Esophagus (tissue), 2 donors: ENCODE results near the gene TSSK6. TPM values are rescaled to one million over a fixed set of nuclear protein-coding genes. Genes with fewer than 3 reads are reported as not detected.
"Not testable (repeated sequence)": the region's sequence is repeated elsewhere in the genome, so short reads cannot be mapped to it uniquely, and the experiment has no call there.

Experiments
- H3K27ac ChIP-seq, 2 donors: one replicate each; pipeline ENCODE4 v1.5.1; 2013; ENCODE audit warnings: low read depth in 2 of 2, mild to moderate bottlenecking in 2 of 2, inconsistent platforms in 1 of 2, low read length in 1 of 2, moderate library complexity in 1 of 2
- H3K27me3 ChIP-seq, 2 donors: one replicate each; pipeline ENCODE4 v1.6.1; 2013; ENCODE audit warnings: low read length in 2 of 2, control low read depth in 1 of 2, mild to moderate bottlenecking in 1 of 2; ENCODE audit not compliant: insufficient read depth in 2 of 2, control insufficient read depth in 1 of 2
- H3K36me3 ChIP-seq, 2 donors: one replicate each; pipeline ENCODE4 v1.6.1; 2013; ENCODE audit warnings: low read length in 1 of 2; ENCODE audit not compliant: control insufficient read depth in 2 of 2, insufficient read depth in 2 of 2
- H3K4me1 ChIP-seq, 2 donors: one replicate each; pipeline ENCODE4 v1.6.1; 2013; ENCODE audit warnings: low read length in 1 of 2; ENCODE audit not compliant: control insufficient read depth in 2 of 2, insufficient read depth in 2 of 2
- H3K4me3 ChIP-seq, 2 donors: one replicate each; pipeline ENCODE4 v1.5.1; 2013; ENCODE audit warnings: low read length in 2 of 2, mild to moderate bottlenecking in 2 of 2, low read depth in 1 of 2, moderate library complexity in 1 of 2
- H3K9me3 ChIP-seq, 2 donors: one replicate each; pipeline ENCODE4 v1.6.1; 2013; ENCODE audit warnings: mild to moderate bottlenecking in 2 of 2, low read depth in 1 of 2, low read length in 1 of 2, moderate library complexity in 1 of 2; ENCODE audit not compliant: control insufficient read depth in 2 of 2, insufficient read depth in 1 of 2
- WGBS, 2 donors: extraction: QIAGEN DNeasy Blood & Tissue Kit; methylation state at CpG; one replicate each; pipeline ENCODE4 v1.1.7; 2013; 5-methylcytosine and 5-hydroxymethylcytosine counted together
- polyA plus RNA-seq, 2 donors: library from polyadenylated mRNA; stranded (reverse); fragments of 200-250 nt; gene quantifications; one replicate each; pipeline ENCODE4 v1.2.3, GENCODE V29; 2013
- donor health status: healthy with polysubstance abuse.
- donor health status: Bipolar disorder and iron deficiency.

Gene TSSK6
- polyA plus RNA-seq, 2 donors, result 1.0 to 1.2 TPM

DNA sequence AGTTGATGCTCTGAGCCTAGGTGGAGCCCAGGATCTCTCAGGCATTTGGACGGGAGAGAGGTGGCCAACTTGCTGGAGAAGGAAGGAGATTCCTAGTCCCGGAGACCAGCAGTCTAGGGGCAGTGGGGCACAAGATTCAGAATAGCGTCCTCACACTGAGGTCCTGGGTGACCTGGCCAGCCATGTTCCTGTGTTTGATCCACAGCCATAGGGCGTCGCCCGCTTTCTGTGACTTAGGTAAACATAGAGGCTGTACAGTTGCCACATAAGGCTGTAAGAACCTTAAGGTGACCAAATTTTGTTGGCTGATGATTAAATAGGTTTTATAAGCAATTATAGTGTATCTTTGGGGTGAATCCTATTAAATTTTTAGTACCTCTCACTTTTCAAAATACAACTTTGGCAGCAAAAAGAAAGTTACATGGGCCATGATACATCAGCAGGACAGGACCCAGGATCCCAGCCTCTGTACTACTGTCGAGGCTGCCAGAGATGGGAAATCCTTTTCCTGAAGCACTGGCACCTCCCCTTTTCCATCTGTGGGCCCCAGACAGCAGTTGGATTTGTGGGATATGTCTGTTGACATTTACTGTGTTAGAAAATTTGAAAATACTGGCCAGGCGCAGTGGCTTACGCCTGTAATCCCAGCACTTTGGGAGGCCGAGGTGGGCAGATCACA lies 37.5 kb downstream of the TSSK6 start:
- WGBS, 2 donors, result 71 to 73% methylated on average over 10 of the region's 10 CpGs
- H3K4me3 ChIP-seq, result no peak overlapping the region
- H3K4me1 ChIP-seq, result peaks cover 2 to 6% of the 10 kb centered on the region in 2 donors
- no peak overlapping the region for H3K27ac ChIP-seq
- no peaks in the 10 kb centered on the region for H3K9me3 ChIP-seq
- H3K36me3 ChIP-seq, result peaks cover 0 to 4% of the 10 kb centered on the region in 2 donors
- no peaks in the 10 kb centered on the region for H3K27me3 ChIP-seq

DNA sequence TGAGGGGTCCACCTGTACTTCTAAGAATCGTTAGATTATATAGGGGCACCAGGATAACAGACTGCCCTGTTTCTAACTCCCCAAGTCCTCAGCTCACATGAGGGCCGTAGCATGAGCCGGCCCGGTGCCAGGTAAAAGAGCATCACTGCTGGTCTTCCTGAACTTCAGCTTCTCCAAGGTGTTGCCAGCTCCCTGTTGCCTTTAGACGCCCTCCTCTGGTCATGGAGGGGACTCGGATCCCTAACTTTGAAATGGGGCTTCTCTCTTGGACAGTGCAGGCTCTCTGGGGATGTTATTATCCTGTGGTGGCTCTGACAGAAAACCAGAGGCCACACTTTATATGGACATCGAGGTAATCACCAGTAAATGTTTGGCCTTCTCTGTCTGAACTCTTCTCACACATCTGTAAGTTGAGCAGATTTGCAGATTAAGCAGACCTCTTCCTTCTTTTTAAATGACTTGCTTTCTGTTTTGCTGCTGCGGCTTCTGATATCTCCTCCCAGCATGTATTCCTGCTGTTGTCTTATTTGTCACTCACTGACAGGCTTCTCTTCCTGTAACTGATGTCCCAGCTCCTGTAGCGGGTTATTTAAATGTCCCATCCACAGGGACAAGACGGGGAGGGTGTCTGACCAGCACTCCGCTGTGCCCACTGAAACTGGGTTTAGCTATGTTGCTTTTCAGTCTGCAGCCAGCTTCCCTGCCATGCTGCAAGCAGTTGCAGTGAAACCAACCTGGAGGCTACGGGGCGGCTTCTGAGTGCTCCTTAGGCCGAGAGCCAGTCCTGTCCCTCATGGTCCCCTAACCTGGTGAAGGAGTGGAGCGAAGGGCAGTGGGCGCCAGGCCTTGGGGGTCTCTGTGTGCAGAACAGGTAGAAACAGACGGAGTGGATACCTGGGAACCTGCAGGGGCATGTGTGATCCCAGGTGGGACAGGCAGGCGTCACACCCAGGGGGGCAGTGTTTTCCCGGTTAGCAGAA lies 39.2 kb downstream of the TSSK6 start:
- Histone ChIP-seq H3K4me1 (peaks cover 5 to 6% of the 10 kb centered on the region in 2 donors), H3K9me3 (no peaks in the 10 kb centered on the region), H3K27me3 (no peaks in the 10 kb centered on the region), H3K27ac (no peak overlapping the region), H3K36me3 (peaks cover 0 to 4% of the 10 kb centered on the region in 2 donors), H3K4me3 (no peak overlapping the region)
- 74 to 77% methylated on average over 19 of the region's 19 CpGs for WGBS, 2 donors

DNA sequence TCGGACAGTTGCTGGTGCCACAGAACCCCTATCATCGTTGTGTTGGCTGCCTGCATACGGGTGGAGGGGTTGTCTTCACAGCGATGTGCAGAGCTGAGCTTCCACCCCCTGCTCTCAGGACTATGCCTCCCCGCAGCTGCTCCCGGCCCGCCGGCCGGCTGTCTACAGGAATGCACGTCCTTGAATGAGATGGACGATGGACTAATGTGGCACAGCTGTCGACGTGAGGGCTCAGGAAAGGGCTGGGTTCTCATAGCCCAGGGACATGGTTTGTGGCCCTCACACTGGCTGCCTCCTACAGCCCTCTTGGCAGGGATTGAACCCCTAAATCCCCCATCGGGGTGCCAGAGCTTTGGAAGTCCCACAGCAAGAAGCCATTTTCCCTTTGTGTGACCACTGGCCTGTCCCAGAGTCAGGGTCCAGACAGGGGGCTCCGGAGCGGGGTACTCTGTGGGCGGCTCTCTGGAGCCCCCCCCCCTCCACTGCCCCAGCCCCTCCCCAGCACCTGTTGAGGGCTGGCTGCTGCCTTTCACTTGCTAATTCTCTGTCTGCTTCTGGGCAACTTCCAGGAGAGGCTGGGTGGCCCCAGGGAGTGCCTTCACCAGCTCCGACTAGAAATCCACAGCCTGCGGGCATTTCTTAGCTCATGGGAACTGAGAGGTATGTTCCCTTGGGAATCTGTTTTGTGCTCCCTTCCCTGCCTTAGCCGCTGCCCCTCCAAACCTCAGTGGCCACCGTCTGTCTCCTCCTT lies 40.2 kb downstream of the TSSK6 start:
- no peaks in the 10 kb centered on the region for H3K36me3 ChIP-seq
- no peak overlapping the region for H3K27ac ChIP-seq
- peaks cover 5 to 6% of the 10 kb centered on the region in 2 donors for H3K4me1 ChIP-seq

DNA sequence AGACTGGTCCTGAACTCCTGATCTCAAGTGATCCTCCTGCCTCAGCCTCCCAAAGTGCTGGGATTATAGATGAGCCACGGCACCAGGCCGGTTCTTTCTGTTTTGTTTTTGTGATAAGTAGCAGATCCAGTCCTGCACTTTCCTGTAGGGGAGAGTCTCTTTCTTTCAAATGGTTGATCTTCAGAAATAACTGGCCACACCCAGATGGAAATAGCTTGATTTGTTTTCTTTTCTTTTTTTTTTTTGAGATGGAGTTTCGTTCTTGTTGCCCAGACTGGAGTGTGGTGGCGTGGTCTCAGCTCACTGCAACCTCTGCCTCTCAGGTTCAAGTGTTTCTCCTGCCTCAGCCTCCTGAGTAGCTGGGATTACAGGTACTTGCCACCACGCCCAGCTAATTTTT lies 43.2 kb downstream of the TSSK6 start:
- not testable (repeated sequence) for H3K9me3 ChIP-seq, H3K27me3 ChIP-seq, H3K27ac ChIP-seq, H3K4me3 ChIP-seq, H3K36me3 ChIP-seq, H3K4me1 ChIP-seq
- 65 to 67% methylated on average over 5 of the region's 5 CpGs for WGBS, 2 donors

More for the DNA sequence above, 40.2 kb downstream of the TSSK6 start:
- no peaks in the 10 kb centered on the region for H3K9me3 ChIP-seq
- H3K4me3 ChIP-seq, result no peak overlapping the region
- 65 to 66% methylated on average over 21 of the region's 21 CpGs for WGBS, 2 donors
- no peaks in the 10 kb centered on the region for H3K27me3 ChIP-seq

DNA sequence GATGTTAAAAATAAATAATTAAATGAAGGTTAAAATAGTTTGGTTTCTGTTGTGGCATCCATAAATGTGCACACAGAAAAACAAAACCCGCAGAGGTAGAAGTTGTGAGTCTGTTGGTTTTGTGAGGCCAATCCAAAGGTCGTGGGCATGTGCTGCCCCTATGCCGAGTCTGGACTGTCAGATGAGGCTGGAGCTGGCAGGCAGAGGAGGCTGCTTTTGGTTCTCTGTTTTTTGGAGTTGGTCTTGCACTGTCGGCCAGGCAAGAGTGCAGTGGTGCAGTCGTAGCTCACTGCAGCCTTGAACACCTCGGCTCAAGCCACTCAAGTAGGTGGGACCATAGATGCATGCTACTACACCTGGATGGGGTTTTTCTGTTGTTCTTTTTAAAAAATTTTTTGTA lies 43.7 kb downstream of the TSSK6 start:
- Histone ChIP-seq H3K4me3 (no peak overlapping the region), H3K36me3 (peaks cover 0 to 7% of the 10 kb centered on the region in 2 donors), H3K4me1 (peaks cover 3 to 6% of the 10 kb centered on the region in 2 donors), H3K27ac (peak overlapping the region in 1 of 2 donors; percentile 27), H3K9me3 (peaks cover 2 to 3% of the 10 kb centered on the region in 2 donors), H3K27me3 (no peaks in the 10 kb centered on the region)
- 87 to 90% methylated on average over 6 of the region's 6 CpGs for WGBS, 2 donors

DNA sequence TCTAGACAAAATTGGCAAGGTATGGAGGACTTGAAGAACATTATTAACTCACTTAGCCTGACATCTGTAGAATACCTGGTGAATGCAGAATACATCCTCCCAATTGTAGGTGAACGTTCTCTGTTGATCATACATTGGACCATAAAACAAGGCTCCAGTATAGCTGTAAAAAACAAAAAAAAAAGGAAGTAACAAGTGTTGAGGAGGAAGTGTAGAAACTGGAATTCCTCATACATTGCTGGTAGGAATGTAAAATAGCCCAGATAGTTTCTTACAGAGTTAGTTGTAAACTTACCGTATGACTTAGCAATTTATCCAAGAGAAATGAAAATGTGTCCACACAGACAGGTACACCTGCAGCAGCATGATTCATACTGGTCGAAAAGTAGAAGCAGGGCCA lies 44.8 kb downstream of the TSSK6 start:
- peaks cover 2 to 3% of the 10 kb centered on the region in 2 donors for H3K9me3 ChIP-seq
- H3K4me1 ChIP-seq, result peaks cover 4 to 6% of the 10 kb centered on the region in 2 donors
- 89 to 94% methylated on average over 3 of the region's 3 CpGs for WGBS, 2 donors
- H3K4me3 ChIP-seq, result no peak overlapping the region
- H3K36me3 ChIP-seq, result peaks cover 10 to 17% of the 10 kb centered on the region in 2 donors
- no peak overlapping the region for H3K27ac ChIP-seq
- no peaks in the 10 kb centered on the region for H3K27me3 ChIP-seq

DNA sequence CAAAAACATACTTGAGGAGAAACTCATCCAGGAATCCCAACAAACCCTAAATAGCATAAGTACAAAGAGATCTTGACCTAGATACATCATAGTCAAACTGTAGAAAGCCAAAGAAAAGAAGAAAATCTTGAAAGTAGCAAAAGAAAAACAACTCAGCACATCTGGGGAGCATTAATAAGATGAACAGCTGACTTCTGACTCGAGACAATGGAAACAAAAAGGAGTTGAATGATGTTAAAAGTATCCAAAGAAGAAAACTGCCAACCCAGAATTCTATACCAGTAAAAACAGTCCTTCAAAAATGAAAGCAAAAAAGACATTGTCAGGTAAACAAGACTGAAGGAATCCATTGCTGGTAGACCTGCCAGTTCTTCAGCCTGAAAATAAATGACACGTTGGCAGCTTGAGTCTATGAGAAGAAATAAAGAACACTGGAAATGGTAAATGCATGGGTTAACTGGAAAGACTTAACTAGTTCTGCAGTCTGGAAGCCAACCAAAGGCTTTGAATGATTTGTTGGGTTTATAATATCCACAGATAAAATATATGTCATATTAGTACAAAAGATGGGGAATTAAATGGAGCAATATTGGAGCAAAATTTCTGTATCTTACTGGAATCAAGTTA lies 46.8 kb downstream of the TSSK6 start:
- H3K4me3 ChIP-seq, result no peak overlapping the region
- H3K4me1 ChIP-seq, result peaks cover 7 to 20% of the 10 kb centered on the region in 2 donors
- H3K27ac ChIP-seq, result no peak overlapping the region
- peaks cover 12 to 23% of the 10 kb centered on the region in 2 donors for H3K36me3 ChIP-seq
- H3K9me3 ChIP-seq, result peaks cover 2 to 3% of the 10 kb centered on the region in 2 donors
- H3K27me3 ChIP-seq, result no peaks in the 10 kb centered on the region
- WGBS, 2 donors, result 92 to 97% methylated on average over 2 of the region's 2 CpGs

DNA sequence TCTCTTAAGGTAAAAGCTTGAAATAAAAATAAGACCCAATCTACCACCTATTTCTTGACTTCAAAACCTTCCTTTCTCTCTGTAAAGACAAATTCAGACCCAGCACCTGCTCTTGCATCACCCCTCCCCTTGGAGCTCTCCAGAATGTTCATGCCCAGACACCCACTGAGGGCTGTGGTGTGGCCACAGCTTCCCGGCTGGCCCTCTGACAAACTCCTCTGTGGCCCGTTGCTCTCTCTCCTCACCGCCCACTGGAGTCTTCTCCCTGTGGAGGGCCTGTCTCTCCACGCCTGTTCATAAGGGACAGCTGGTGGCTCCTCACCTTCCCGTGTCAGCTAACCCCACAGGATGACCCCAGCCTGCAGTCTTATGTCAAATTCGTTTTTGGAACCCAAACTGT lies 49.1 kb downstream of the TSSK6 start:
- H3K27ac ChIP-seq, result no peak overlapping the region
- H3K36me3 ChIP-seq, result peaks cover 12 to 23% of the 10 kb centered on the region in 2 donors
- no peak overlapping the region for H3K4me3 ChIP-seq
- peaks cover 26 to 38% of the 10 kb centered on the region in 2 donors for H3K4me1 ChIP-seq
- 89 to 92% methylated on average over 6 of the region's 6 CpGs for WGBS, 2 donors
- peaks cover 2 to 3% of the 10 kb centered on the region in 2 donors for H3K9me3 ChIP-seq
- H3K27me3 ChIP-seq, result no peaks in the 10 kb centered on the region
